Ishikawa (cell line): ENCODE measurements around the gene SORT1.

Source experiments
- CEBPB ChIP-seq: IDR thresholded peaks from 2 replicates; pipeline ENCODE4 v1.6.1; 2012
- CREB1 ChIP-seq: IDR thresholded peaks from 2 replicates; pipeline ENCODE4 v1.6.1; 2012; ENCODE audit warnings: low read depth
- EGR1 ChIP-seq: IDR thresholded peaks from 2 replicates; pipeline ENCODE4 v1.6.1; 2012
- EP300 ChIP-seq: IDR thresholded peaks from 2 replicates; pipeline ENCODE4 v1.6.1; 2012; ENCODE audit warnings: borderline replicate concordance
- FOXM1 ChIP-seq: IDR thresholded peaks from 2 replicates; pipeline ENCODE4 v1.6.1; 2012; ENCODE audit warnings: low read depth, borderline replicate concordance
- MAX ChIP-seq: IDR thresholded peaks from 2 replicates; pipeline ENCODE4 v1.6.1; 2012
- NFIC ChIP-seq: IDR thresholded peaks from 2 replicates; pipeline ENCODE4 v1.6.1; 2012
- RAD21 ChIP-seq: IDR thresholded peaks from 2 replicates; pipeline ENCODE4 v1.6.1; 2012; ENCODE audit warnings: low read depth
- REST ChIP-seq: IDR thresholded peaks from 2 replicates; pipeline ENCODE4 v1.6.1; 2012; ENCODE audit warnings: low read depth, mild to moderate bottlenecking
- TAF1 ChIP-seq: IDR thresholded peaks from 2 replicates; pipeline ENCODE4 v1.6.1; 2012; ENCODE audit warnings: low read depth, mild to moderate bottlenecking
- TCF12 ChIP-seq: IDR thresholded peaks from 2 replicates; pipeline ENCODE4 v1.6.1; 2012; ENCODE audit warnings: low read depth
- TEAD4 ChIP-seq: IDR thresholded peaks from 2 replicates; pipeline ENCODE4 v1.6.1; 2012
- USF1 ChIP-seq: IDR thresholded peaks from 2 replicates; pipeline ENCODE4 v1.6.1; 2012
- YY1 ChIP-seq: IDR thresholded peaks from 2 replicates; pipeline ENCODE4 v1.6.1; 2012; ENCODE audit warnings: low read depth
- ZBTB7A ChIP-seq: IDR thresholded peaks from 2 replicates; pipeline ENCODE4 v1.6.1; 2012; ENCODE audit warnings: low read depth

The SORT1 gene

GRCh38 chr1:109425391-109426280 is 27.9 kb upstream of the SORT1 start:
- TF ChIP-seq TCF12: no peak
- no peak for TF ChIP-seq NFIC
- no peak for TF ChIP-seq CEBPB
- TF ChIP-seq EGR1: no peak
- no peak for TF ChIP-seq MAX
- TF ChIP-seq ZBTB7A: no peak
- no peak; the same call in 1 of the 2 replicates for TF ChIP-seq CREB1
- no peak for TF ChIP-seq YY1
- no peak for TF ChIP-seq USF1
- TF ChIP-seq TAF1: no peak
- TF ChIP-seq RAD21: no peak
- no peak for TF ChIP-seq FOXM1
- no peak for TF ChIP-seq TEAD4
- TF ChIP-seq EP300: no peak
- TF ChIP-seq REST: no peak

GRCh38 chr1:109423498-109423897 is 25.8 kb upstream of the SORT1 start:
- TF ChIP-seq CEBPB: no peak
- no peak for TF ChIP-seq TAF1
- no peak for TF ChIP-seq ZBTB7A
- TF ChIP-seq NFIC: no peak
- no peak for TF ChIP-seq TCF12
- TF ChIP-seq MAX: no peak
- TF ChIP-seq EGR1: no peak
- no peak for TF ChIP-seq USF1
- no peak for TF ChIP-seq TEAD4
- TF ChIP-seq REST: no peak
- no peak for TF ChIP-seq EP300
- no peak for TF ChIP-seq FOXM1
- TF ChIP-seq RAD21: no peak
- TF ChIP-seq CREB1: no peak

- no peak for TF ChIP-seq EP300
- no peak for TF ChIP-seq NFIC
- no peak for TF ChIP-seq TCF12
- TF ChIP-seq REST: no peak
- no peak for TF ChIP-seq USF1
- TF ChIP-seq EGR1: no peak
- TF ChIP-seq CEBPB: no peak
- TF ChIP-seq RAD21: no peak
- no peak for TF ChIP-seq CREB1
Observed at GRCh38 chr1:109412551-109412950, 14.8 kb upstream of the SORT1 start.

- no peak for TF ChIP-seq TCF12
- no peak for TF ChIP-seq TAF1
- no peak for TF ChIP-seq USF1
- no peak for TF ChIP-seq EGR1
- no peak for TF ChIP-seq YY1
- TF ChIP-seq REST: no peak
- TF ChIP-seq ZBTB7A: no peak
- TF ChIP-seq TEAD4: no peak
Observed at GRCh38 chr1:109404838-109405237, 7.1 kb upstream of the SORT1 start.
